Measurements from ENCODE around the gene HEATR5B.

DNA sequence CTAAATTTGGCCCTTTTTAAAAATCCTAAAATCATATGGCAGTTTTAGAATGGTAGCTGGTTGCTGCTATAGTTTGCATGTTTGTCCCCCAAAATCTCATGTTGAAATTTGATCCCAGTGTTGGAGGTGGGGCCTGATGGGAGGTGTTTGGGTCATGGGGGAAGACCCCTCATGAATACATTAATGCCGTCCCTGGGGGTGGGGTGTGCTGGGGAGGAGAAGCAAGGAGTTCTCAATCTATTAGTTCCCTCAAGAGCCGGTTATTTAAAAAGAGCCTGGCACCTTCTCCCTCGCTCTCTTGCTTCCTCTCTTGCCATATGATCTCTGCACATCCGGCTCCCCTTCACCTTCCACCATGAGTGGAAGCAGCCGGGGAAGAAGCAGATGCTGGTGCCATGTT, 21.0 kb upstream of the HEATR5B start:
- TF ChIP-seq, protein P1, sequence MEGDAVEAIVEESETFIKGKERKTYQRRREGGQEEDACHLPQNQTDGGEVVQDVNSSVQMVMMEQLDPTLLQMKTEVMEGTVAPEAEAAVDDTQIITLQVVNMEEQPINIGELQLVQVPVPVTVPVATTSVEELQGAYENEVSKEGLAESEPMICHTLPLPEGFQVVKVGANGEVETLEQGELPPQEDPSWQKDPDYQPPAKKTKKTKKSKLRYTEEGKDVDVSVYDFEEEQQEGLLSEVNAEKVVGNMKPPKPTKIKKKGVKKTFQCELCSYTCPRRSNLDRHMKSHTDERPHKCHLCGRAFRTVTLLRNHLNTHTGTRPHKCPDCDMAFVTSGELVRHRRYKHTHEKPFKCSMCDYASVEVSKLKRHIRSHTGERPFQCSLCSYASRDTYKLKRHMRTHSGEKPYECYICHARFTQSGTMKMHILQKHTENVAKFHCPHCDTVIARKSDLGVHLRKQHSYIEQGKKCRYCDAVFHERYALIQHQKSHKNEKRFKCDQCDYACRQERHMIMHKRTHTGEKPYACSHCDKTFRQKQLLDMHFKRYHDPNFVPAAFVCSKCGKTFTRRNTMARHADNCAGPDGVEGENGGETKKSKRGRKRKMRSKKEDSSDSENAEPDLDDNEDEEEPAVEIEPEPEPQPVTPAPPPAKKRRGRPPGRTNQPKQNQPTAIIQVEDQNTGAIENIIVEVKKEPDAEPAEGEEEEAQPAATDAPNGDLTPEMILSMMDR (IDR thresholded peaks at IDR 0.05; ENCODE audit: insufficient read depth, low read length, poor library complexity, severe bottlenecking): no peak
- TF ChIP-seq EZH2phosphoT487 (conservative IDR thresholded peaks at IDR 0.05; ENCODE audit: low read length): no peak
